GM12873 (cell line): ENCODE results near the gene CCSER2.

Experiments used
- CTCF ChIP-seq: IDR thresholded peaks from 2 replicates; pipeline ENCODE4 v1.5.1; 2012; ENCODE audit warnings: low read depth, mild to moderate bottlenecking, moderate library complexity, low read length, control low read depth; ENCODE audit not compliant: insufficient read depth; ENCODE audit errors: missing control alignments

CCSER2 gene

GRCh38 chr10:84398696-84399095 is 70.3 kb downstream of the CCSER2 start:
- no peak for TF ChIP-seq CTCF

GRCh38 chr10:84401854-84402611 is 73.6 kb downstream of the CCSER2 start:
- no peak for TF ChIP-seq CTCF

GRCh38 chr10:84404783-84405182 is 76.4 kb downstream of the CCSER2 start:
- no peak for TF ChIP-seq CTCF

- TF ChIP-seq CTCF, result no peak
These were observed 77.3 kb downstream of the CCSER2 start for GRCh38 chr10:84405662-84406061.

- no peak for TF ChIP-seq CTCF
These were observed 78.2 kb downstream of the CCSER2 start for GRCh38 chr10:84406561-84406960.

- TF ChIP-seq CTCF, result no peak
These were observed 79.1 kb downstream of the CCSER2 start for GRCh38 chr10:84407388-84408049.

- no peak for TF ChIP-seq CTCF
These were observed 84.1 kb downstream of the CCSER2 start for GRCh38 chr10:84412482-84412881.
